ENCODE results near the gene P2RX6.
"Not testable (repeated sequence)": the region's sequence is repeated elsewhere in the genome, so short reads cannot be mapped to it uniquely, and the experiment has no call there.

P2RX6 gene

GRCh38 chr22:20994128-20994901, 20.6 kb upstream of the P2RX6 start:
- DNase-seq (ENCODE audit: low spot score), result no peak

- no peak for DNase-seq (ENCODE audit: low spot score)
These were observed 20.1 kb upstream of the P2RX6 start for GRCh38 chr22:20994902-20995241.

GRCh38 chr22:20995329-20996030, 19.5 kb upstream of the P2RX6 start:
- DNase-seq (ENCODE audit: low spot score), result no peak

GRCh38 chr22:20996031-20996410, 18.9 kb upstream of the P2RX6 start:
- DNase-seq (ENCODE audit: low spot score), result no peak

- DNase-seq (ENCODE audit: low spot score), result no peak
These were observed 18.1 kb upstream of the P2RX6 start for GRCh38 chr22:20996598-20997535.

- DNase-seq (ENCODE audit: low spot score), result no peak
These were observed 17.3 kb upstream of the P2RX6 start for GRCh38 chr22:20997536-20998257.

- DNase-seq (ENCODE audit: low spot score), result no peak
These were observed 16.3 kb upstream of the P2RX6 start for GRCh38 chr22:20998411-20999336.

- DNase-seq (ENCODE audit: low spot score), result no peak
These were observed 15.4 kb upstream of the P2RX6 start for GRCh38 chr22:20999350-21000206.

GRCh38 chr22:21000207-21000986, 14.6 kb upstream of the P2RX6 start:
- no peak for DNase-seq (ENCODE audit: low spot score)

- DNase-seq (ENCODE audit: low spot score), result no peak
These were observed 13.9 kb upstream of the P2RX6 start for GRCh38 chr22:21000987-21001600.

GRCh38 chr22:21001601-21002325, 13.2 kb upstream of the P2RX6 start, which contains the start of gene THAP7:
THAP7 (minus strand) TSS chr22:21002118; CDS start chr22:21001911, 207 bp downstream.
- DNase-seq (ENCODE audit: low spot score), result peak; percentile 97

GRCh38 chr22:21003782-21004181, 11.2 kb upstream of the P2RX6 start:
- DNase-seq (ENCODE audit: low spot score), result no peak

- DNase-seq (ENCODE audit: low spot score), result not testable (repeated sequence)
These were observed 5.8 kb upstream of the P2RX6 start for GRCh38 chr22:21009208-21009607.

- DNase-seq (ENCODE audit: low spot score), result no peak
These were observed 5.1 kb upstream of the P2RX6 start for GRCh38 chr22:21009638-21010425.

- DNase-seq (ENCODE audit: low spot score), result no peak
These were observed 4.4 kb upstream of the P2RX6 start for GRCh38 chr22:21010426-21011113.
